ENCODE results near the gene ANO1.

Gene ANO1

DNA sequence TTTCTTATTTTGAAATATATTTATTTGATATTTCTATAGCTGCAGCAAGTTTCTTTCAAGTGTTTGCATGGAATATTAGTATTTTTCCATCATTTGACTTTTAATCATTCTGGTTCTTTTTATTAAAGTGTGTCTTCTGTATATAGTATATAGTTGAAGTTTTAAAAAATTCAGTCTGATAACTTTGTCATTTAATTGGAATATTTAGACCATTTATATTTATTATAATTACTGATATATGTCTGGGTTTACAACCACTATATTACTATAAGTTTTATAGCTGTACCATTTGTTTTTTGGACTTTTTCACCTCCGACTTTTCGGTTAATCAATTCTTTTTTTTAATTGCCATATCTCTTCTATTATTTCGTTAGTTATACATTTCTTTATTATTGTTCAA is 22.7 kb upstream of the ANO1 start:
- Histone ChIP-seq H3K4me2 (ENCODE audit: low read length) (no peak overlapping the region), H4K20me1 (ENCODE audit: control insufficient read depth, insufficient read depth, low read depth, low read length) (no peaks in the 10 kb centered on the region), H3K27me3 (ENCODE audit: control insufficient read depth, low read length) (no peaks in the 10 kb centered on the region), H3K27ac (ENCODE audit: low read depth, low read length) (no peak overlapping the region), H3K9me2 (replicated peaks; ENCODE audit: control insufficient read depth, low read length) (no peaks in the 10 kb centered on the region), H3K4me3 (ENCODE audit: low read length) (no peak overlapping the region), H3K4me1 (ENCODE audit: control insufficient read depth, low read length) (no peaks in the 10 kb centered on the region), H3K9me3 (ENCODE audit: control insufficient read depth, insufficient read depth, low read length) (no peaks in the 10 kb centered on the region), H3K36me3 (ENCODE audit: control insufficient read depth, low read length) (no peaks in the 10 kb centered on the region), H3K79me2 (ENCODE audit: control insufficient read depth, low read length) (no peaks in the 10 kb centered on the region), H3F3A (ENCODE audit: control insufficient read depth, insufficient read depth) (no peaks in the 10 kb centered on the region)
- TF ChIP-seq, protein P1, sequence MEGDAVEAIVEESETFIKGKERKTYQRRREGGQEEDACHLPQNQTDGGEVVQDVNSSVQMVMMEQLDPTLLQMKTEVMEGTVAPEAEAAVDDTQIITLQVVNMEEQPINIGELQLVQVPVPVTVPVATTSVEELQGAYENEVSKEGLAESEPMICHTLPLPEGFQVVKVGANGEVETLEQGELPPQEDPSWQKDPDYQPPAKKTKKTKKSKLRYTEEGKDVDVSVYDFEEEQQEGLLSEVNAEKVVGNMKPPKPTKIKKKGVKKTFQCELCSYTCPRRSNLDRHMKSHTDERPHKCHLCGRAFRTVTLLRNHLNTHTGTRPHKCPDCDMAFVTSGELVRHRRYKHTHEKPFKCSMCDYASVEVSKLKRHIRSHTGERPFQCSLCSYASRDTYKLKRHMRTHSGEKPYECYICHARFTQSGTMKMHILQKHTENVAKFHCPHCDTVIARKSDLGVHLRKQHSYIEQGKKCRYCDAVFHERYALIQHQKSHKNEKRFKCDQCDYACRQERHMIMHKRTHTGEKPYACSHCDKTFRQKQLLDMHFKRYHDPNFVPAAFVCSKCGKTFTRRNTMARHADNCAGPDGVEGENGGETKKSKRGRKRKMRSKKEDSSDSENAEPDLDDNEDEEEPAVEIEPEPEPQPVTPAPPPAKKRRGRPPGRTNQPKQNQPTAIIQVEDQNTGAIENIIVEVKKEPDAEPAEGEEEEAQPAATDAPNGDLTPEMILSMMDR (IDR thresholded peaks at IDR 0.05; ENCODE audit: low read depth, low read length, poor library complexity, severe bottlenecking), result no peak
- no peak for TF ChIP-seq EZH2phosphoT487 (IDR thresholded peaks at IDR 0.05; ENCODE audit: borderline replicate concordance, low read length)

DNA sequence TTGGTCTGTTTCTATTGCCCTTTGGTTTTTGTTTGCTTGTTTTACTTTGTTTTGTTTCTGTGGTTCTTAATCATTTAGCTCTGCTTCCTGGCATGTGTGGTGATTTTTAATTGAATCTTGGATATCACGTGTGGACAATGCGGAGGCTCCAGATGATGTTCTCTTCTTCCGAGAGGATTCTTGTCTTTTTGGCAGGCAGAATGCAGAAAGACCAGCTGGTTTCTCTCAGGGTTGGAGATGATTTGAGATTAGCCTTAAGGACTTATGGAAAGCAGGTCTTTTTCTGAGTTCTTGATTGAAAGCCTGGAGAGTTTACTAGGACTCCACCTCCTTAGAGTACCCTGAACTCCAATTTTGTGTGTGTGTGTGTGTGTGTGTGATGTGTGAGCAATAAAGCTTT is 21.0 kb upstream of the ANO1 start:
- Histone ChIP-seq H3K4me2 (ENCODE audit: low read length) (no peak overlapping the region), H3K9me2 (replicated peaks; ENCODE audit: control insufficient read depth, low read length) (no peaks in the 10 kb centered on the region), H3K4me1 (ENCODE audit: control insufficient read depth, low read length) (no peaks in the 10 kb centered on the region), H3K36me3 (ENCODE audit: control insufficient read depth, low read length) (no peaks in the 10 kb centered on the region), H4K20me1 (ENCODE audit: control insufficient read depth, insufficient read depth, low read depth, low read length) (no peaks in the 10 kb centered on the region), H3K9me3 (ENCODE audit: control insufficient read depth, insufficient read depth, low read length) (no peaks in the 10 kb centered on the region), H3K27ac (ENCODE audit: low read depth, low read length) (no peak overlapping the region), H3K79me2 (ENCODE audit: control insufficient read depth, low read length) (no peaks in the 10 kb centered on the region), H3K27me3 (ENCODE audit: control insufficient read depth, low read length) (no peaks in the 10 kb centered on the region), H3F3A (ENCODE audit: control insufficient read depth, insufficient read depth) (no peaks in the 10 kb centered on the region), H3K4me3 (ENCODE audit: low read length) (no peak overlapping the region)
- TF ChIP-seq, protein P1 (IDR thresholded peaks at IDR 0.05; ENCODE audit: low read depth, low read length, poor library complexity, severe bottlenecking), result no peak
- no peak for TF ChIP-seq EZH2phosphoT487 (IDR thresholded peaks at IDR 0.05; ENCODE audit: borderline replicate concordance, low read length)

DNA sequence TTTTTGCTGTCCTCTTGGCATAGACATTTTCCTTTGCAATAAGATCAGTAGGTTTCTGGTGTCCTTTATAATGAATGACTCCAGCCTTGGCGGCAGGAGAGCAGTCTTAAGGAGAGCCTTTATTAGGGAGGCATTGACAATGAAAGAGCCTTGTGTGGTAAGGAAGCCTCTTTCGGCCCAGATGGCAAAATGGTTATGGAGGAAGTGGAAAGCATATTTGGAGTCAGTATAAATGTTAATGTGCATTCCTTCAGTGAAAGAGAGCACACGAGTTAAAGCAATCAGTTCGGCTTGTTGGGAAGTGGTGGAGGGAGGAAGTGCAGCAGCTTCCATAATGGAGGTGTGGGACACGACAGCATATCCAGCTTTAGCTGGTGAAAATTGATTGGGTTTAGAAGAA is 18.1 kb upstream of the ANO1 start:
- Histone ChIP-seq H3K36me3 (ENCODE audit: control insufficient read depth, low read length) (no peaks in the 10 kb centered on the region), H3K27ac (ENCODE audit: low read depth, low read length) (no peak overlapping the region), H3K27me3 (ENCODE audit: control insufficient read depth, low read length) (no peaks in the 10 kb centered on the region), H3K9me3 (ENCODE audit: control insufficient read depth, insufficient read depth, low read length) (no peaks in the 10 kb centered on the region), H3K4me2 (ENCODE audit: low read length) (no peak overlapping the region), H3K4me3 (ENCODE audit: low read length) (no peak overlapping the region), H3F3A (ENCODE audit: control insufficient read depth, insufficient read depth) (no peaks in the 10 kb centered on the region), H3K9me2 (replicated peaks; ENCODE audit: control insufficient read depth, low read length) (no peaks in the 10 kb centered on the region), H3K79me2 (ENCODE audit: control insufficient read depth, low read length) (no peaks in the 10 kb centered on the region), H3K4me1 (ENCODE audit: control insufficient read depth, low read length) (no peaks in the 10 kb centered on the region), H4K20me1 (ENCODE audit: control insufficient read depth, insufficient read depth, low read depth, low read length) (no peaks in the 10 kb centered on the region)
- TF ChIP-seq EZH2phosphoT487 (IDR thresholded peaks at IDR 0.05; ENCODE audit: borderline replicate concordance, low read length), result no peak
- TF ChIP-seq, protein P1 (IDR thresholded peaks at IDR 0.05; ENCODE audit: low read depth, low read length, poor library complexity, severe bottlenecking), result no peak
